HL-60 (cell line): ENCODE measurements around the gene TULP4.

Experiments
- CTCF ChIP-seq: IDR thresholded peaks from one replicate; pipeline ENCODE4 v1.5.1; 2011; ENCODE audit warnings: low read length, control low read depth, inconsistent platforms; ENCODE audit not compliant: insufficient read depth
- GABPA ChIP-seq: IDR thresholded peaks from 2 replicates; pipeline ENCODE4 v1.6.1; 2012; ENCODE audit warnings: low read depth
- POLR2AphosphoS5 ChIP-seq: IDR thresholded peaks from 2 replicates; pipeline ENCODE4 v1.6.1; 2012; ENCODE audit warnings: low read depth
- REST ChIP-seq: IDR thresholded peaks from 2 replicates; pipeline ENCODE4 v1.6.1; 2012; ENCODE audit warnings: low read depth; ENCODE audit not compliant: insufficient replicate concordance

GRCh38 chr6:158290040-158290439 lies 22.2 kb upstream of the TULP4 start:
- TF ChIP-seq CTCF (no peak), POLR2AphosphoS5 (no peak), REST (no peak), GABPA (no peak)
